MM.1S (cell line): ENCODE data around the gene NRAP.

Source experiments
- DNase-seq: peaks from one replicate; pipeline ENCODE4 v3.0.0-alpha.2; 2015
- H2AFZ ChIP-seq: fragments of 300-600 bp; sonication (generic); 2 replicates; pipeline ENCODE4 v1.6.0; 2016; ENCODE audit warnings: antibody characterized with exemption, low read length
- H3F3A ChIP-seq: fragments of 300-600 bp; sonication (generic); 2 replicates; pipeline ENCODE4 v1.6.1; 2016; ENCODE audit warnings: mild to moderate bottlenecking, antibody characterized with exemption, low read length, moderate library complexity, mixed read lengths; ENCODE audit not compliant: insufficient read depth
- H3K27ac ChIP-seq: fragments of 300-600 bp; sonication (generic); 2 replicates; pipeline ENCODE4 v1.5.1; 2016; ENCODE audit warnings: mild to moderate bottlenecking, low read length
- H3K27me3 ChIP-seq: fragments of 300-600 bp; sonication (generic); replicated peaks from 2 replicates; pipeline ENCODE4 v1.6.0; 2016; ENCODE audit warnings: low read length; ENCODE audit not compliant: insufficient read depth
- H3K36me3 ChIP-seq: fragments of 300-600 bp; sonication (generic); replicated peaks from 2 replicates; pipeline ENCODE4 v1.6.1; 2016; ENCODE audit warnings: mild to moderate bottlenecking, low read length, mixed read lengths; ENCODE audit not compliant: insufficient read depth
- H3K4me1 ChIP-seq: fragments of 300-600 bp; sonication (generic); 2 replicates; pipeline ENCODE4 v1.6.1; 2016; ENCODE audit warnings: low read length, mixed read lengths
- H3K4me2 ChIP-seq: fragments of 300-600 bp; sonication (generic); 2 replicates; pipeline ENCODE4 v1.6.0; 2016; ENCODE audit warnings: low read depth, low read length
- H3K4me3 ChIP-seq: fragments of 300-600 bp; sonication (generic); 2 replicates; pipeline ENCODE4 v1.5.1; 2016; ENCODE audit warnings: low read length, mixed read lengths
- H3K79me2 ChIP-seq: fragments of 300-600 bp; sonication (generic); 2 replicates; pipeline ENCODE4 v1.6.1; 2016; ENCODE audit warnings: mixed run types, low read length, mixed read lengths
- H3K9ac ChIP-seq: fragments of 300-600 bp; sonication (generic); 2 replicates; pipeline ENCODE4 v1.6.1; 2016; ENCODE audit warnings: low read length, mixed read lengths
- H3K9me2 ChIP-seq: fragments of 300-600 bp; sonication (generic); replicated peaks from 2 replicates; pipeline ENCODE4 v1.6.1; 2016; ENCODE audit warnings: mild to moderate bottlenecking, low read length, mixed read lengths; ENCODE audit not compliant: insufficient read depth
- H3K9me3 ChIP-seq: fragments of 300-600 bp; sonication (generic); replicated peaks from 2 replicates; pipeline ENCODE4 v1.6.1; 2016; ENCODE audit warnings: mild to moderate bottlenecking, low read length, mixed read lengths; ENCODE audit not compliant: insufficient read depth
- H4K20me1 ChIP-seq: fragments of 300-600 bp; sonication (generic); 2 replicates; pipeline ENCODE4 v1.6.1; 2016; ENCODE audit warnings: mild to moderate bottlenecking, low read length, moderate library complexity, mixed read lengths; ENCODE audit not compliant: insufficient read depth
- EZH2 ChIP-seq: fragments of 300-600 bp; sonication (generic); optimal IDR thresholded peaks from 2 replicates; pipeline ENCODE3; 2017; ENCODE audit warnings: low read depth, mild to moderate bottlenecking, antibody characterized with exemption, low read length, mixed read lengths
- EZH2phosphoT487 ChIP-seq: fragments of 300-600 bp; sonication (generic); IDR thresholded peaks from 2 replicates; pipeline ENCODE4 v1.6.1; 2018; ENCODE audit warnings: antibody characterized with exemption, low read length
- TF ChIP-seq, protein P1 (sequence below): fragments of 300-600 bp; sonication (generic); IDR thresholded peaks from 2 replicates; pipeline ENCODE4 v1.5.1; 2016; ENCODE audit warnings: antibody characterized with exemption, low read length, mixed read lengths

NRAP gene

GRCh38 chr10:113576852-113577251, 87.0 kb downstream of the NRAP start:
- no peaks in the 10 kb centered on the region for H3K4me1 ChIP-seq
- no peaks in the 10 kb centered on the region for H3K36me3 ChIP-seq
- no peaks in the 10 kb centered on the region for H3K79me2 ChIP-seq
- H3K4me3 ChIP-seq: no peak overlapping the region
- no peak overlapping the region for H3K9ac ChIP-seq
- no peaks in the 10 kb centered on the region for H3F3A ChIP-seq
- no peaks in the 10 kb centered on the region for H3K9me2 ChIP-seq
- H3K9me3 ChIP-seq: no peaks in the 10 kb centered on the region
- no peak overlapping the region for H2AFZ ChIP-seq
- H3K27ac ChIP-seq: no peak overlapping the region
- H4K20me1 ChIP-seq: no peaks in the 10 kb centered on the region
- H3K27me3 ChIP-seq: no peaks in the 10 kb centered on the region
- TF ChIP-seq, protein P1, sequence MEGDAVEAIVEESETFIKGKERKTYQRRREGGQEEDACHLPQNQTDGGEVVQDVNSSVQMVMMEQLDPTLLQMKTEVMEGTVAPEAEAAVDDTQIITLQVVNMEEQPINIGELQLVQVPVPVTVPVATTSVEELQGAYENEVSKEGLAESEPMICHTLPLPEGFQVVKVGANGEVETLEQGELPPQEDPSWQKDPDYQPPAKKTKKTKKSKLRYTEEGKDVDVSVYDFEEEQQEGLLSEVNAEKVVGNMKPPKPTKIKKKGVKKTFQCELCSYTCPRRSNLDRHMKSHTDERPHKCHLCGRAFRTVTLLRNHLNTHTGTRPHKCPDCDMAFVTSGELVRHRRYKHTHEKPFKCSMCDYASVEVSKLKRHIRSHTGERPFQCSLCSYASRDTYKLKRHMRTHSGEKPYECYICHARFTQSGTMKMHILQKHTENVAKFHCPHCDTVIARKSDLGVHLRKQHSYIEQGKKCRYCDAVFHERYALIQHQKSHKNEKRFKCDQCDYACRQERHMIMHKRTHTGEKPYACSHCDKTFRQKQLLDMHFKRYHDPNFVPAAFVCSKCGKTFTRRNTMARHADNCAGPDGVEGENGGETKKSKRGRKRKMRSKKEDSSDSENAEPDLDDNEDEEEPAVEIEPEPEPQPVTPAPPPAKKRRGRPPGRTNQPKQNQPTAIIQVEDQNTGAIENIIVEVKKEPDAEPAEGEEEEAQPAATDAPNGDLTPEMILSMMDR: no peak
- TF ChIP-seq EZH2phosphoT487: no peak
- TF ChIP-seq EZH2: no peak
- DNase-seq: peak; percentile 16
- H3K4me2 ChIP-seq: no peak overlapping the region

GRCh38 chr10:113573368-113573767, 90.5 kb downstream of the NRAP start:
- Histone ChIP-seq H3K4me1 (no peaks in the 10 kb centered on the region), H3K79me2 (no peaks in the 10 kb centered on the region), H3F3A (no peaks in the 10 kb centered on the region), H3K9me3 (no peaks in the 10 kb centered on the region), H3K4me2 (no peak overlapping the region), H3K9me2 (no peaks in the 10 kb centered on the region), H2AFZ (no peak overlapping the region), H3K4me3 (no peak overlapping the region), H3K9ac (no peak overlapping the region), H3K27ac (no peak overlapping the region), H3K36me3 (no peaks in the 10 kb centered on the region), H4K20me1 (no peaks in the 10 kb centered on the region), H3K27me3 (no peaks in the 10 kb centered on the region)
- TF ChIP-seq, protein P1: no peak
- TF ChIP-seq EZH2phosphoT487: no peak
- no peak for TF ChIP-seq EZH2
- no peak for DNase-seq

DNA sequence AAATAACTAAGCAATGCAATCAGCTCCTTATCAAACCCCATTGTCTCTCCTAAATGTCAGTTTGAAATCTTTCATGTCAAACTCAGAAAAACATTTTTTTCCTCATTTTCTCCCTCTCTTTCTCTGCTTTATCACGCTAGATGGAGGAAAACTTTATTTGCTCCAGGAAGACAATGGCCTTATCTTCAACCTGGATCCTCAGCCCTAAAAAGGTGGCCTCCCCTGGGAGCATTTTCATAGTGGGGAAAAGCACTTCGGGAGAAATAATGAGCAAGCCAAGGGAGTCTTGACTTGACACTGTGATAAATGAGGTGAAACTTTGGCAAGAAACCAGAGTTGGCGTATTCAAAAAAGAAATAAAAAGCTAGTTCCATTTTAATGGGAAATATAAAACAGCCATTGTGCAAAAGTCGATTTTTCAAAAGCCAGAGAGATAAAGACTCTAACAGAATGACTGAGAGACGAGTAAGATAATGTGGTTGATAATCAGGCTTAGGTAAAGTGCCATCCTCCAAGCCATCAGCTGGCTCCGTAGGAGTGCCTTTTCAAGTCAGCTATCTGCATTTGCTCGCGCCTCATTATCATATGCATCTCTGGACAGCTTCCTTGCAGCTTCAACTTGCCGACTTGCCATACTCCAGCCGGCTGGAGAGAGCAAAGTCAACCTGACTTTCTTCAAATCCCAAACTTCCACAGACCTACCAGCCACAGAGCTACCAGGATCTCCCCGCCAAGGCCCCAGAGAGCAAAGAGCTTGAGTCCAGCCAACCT, 91.1 kb downstream of the NRAP start:
- Histone ChIP-seq H3K9me3 (no peaks in the 10 kb centered on the region), H3K27me3 (no peaks in the 10 kb centered on the region), H3K4me1 (no peaks in the 10 kb centered on the region), H3K27ac (no peak overlapping the region), H3K79me2 (no peaks in the 10 kb centered on the region), H3K36me3 (no peaks in the 10 kb centered on the region), H3F3A (no peaks in the 10 kb centered on the region), H3K4me3 (no peak overlapping the region), H4K20me1 (no peaks in the 10 kb centered on the region), H3K4me2 (no peak overlapping the region), H3K9ac (no peak overlapping the region), H2AFZ (no peak overlapping the region), H3K9me2 (no peaks in the 10 kb centered on the region)
- TF ChIP-seq, protein P1: no peak
- TF ChIP-seq EZH2phosphoT487 (no peak), EZH2 (no peak)
- DNase-seq: no peak
